ENCODE measurements around the gene VASH1.

VASH1 gene

DNA sequence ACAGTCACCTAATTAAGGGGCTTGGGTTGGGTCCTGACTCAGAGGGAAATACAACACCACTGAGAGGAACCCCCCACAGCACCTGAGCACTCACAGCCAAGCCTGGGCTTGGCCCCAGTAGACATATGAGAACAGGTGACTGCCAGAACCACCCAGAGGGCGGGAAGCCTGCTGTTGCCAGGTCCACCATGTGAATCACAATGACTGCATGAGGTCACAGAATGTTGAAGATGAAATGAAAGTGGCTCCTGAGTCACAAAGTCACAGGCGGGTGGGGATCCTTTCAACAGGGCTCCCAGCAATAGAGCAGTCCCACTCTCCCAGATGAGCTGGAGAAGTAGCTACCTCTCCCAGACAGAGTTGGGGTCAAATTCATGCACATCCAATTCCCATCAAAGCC is 64.9 kb downstream of the VASH1 start, which contains the start of gene LRRC74A:
Gene LRRC74A, plus strand, starts transcription at position 287 of the 400 bp plus-strand sequence. CDS start 290 bp downstream, outside the sequence.
- no peak within 1 kb of the TSS for H2AFZ ChIP-seq
- H3K9ac ChIP-seq, result no peak within 1 kb of the TSS
- no peak within 1 kb of the TSS for H3K4me2 ChIP-seq (ENCODE audit: low read length)
- no peaks in the 10 kb centered on the region for H3K27me3 ChIP-seq (ENCODE audit: control insufficient read depth, insufficient read depth, low read length)
- no peaks in the 10 kb centered on the region for H3K4me1 ChIP-seq
- no peaks in the 10 kb centered on the region for H3K36me3 ChIP-seq (ENCODE audit: control insufficient read depth, insufficient read depth, low read length)
- H3K27ac ChIP-seq, result no peak within 1 kb of the TSS
- H3K79me2 ChIP-seq, result no peaks in the 10 kb centered on the region
- no peaks in the 10 kb centered on the region for H3K9me3 ChIP-seq (ENCODE audit: control insufficient read depth, low read length)
- H3K4me3 ChIP-seq (ENCODE audit: low read depth, low read length), result no peak within 1 kb of the TSS
- TF ChIP-seq, protein P1, sequence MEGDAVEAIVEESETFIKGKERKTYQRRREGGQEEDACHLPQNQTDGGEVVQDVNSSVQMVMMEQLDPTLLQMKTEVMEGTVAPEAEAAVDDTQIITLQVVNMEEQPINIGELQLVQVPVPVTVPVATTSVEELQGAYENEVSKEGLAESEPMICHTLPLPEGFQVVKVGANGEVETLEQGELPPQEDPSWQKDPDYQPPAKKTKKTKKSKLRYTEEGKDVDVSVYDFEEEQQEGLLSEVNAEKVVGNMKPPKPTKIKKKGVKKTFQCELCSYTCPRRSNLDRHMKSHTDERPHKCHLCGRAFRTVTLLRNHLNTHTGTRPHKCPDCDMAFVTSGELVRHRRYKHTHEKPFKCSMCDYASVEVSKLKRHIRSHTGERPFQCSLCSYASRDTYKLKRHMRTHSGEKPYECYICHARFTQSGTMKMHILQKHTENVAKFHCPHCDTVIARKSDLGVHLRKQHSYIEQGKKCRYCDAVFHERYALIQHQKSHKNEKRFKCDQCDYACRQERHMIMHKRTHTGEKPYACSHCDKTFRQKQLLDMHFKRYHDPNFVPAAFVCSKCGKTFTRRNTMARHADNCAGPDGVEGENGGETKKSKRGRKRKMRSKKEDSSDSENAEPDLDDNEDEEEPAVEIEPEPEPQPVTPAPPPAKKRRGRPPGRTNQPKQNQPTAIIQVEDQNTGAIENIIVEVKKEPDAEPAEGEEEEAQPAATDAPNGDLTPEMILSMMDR (IDR thresholded peaks at IDR 0.05), result no peak

DNA sequence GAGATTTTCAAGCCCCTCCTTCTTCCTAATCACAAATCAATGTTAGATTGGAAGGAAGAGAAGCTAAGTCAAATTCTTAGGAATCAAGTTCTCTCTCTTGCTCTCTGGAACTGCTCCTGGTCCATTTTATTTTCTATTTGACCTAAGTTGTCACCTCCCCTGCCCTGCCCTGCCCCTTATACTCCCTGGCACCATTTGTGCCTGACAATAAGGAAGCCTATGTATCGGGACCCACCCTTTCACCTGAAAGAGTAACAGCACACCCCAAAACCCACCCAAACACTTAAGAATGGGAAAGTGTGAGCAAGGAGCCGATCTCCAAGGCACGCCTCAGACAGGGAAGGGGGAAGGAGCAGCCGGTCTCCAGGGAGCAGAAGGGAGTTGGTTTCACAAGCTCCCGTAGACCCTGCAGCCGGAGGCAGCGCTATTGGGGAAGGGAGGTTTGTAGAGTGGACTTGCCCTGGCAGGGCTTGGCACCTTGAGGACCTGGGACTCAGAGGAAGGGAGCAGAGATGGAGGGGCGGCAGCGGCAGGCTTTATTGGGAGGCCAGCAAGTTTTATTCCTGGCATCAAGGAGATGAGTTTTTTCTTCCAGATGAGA is 66.5 kb downstream of the VASH1 start:
- no peaks in the 10 kb centered on the region for H3K4me1 ChIP-seq
- no peak overlapping the region for H3K9ac ChIP-seq
- no peak overlapping the region for H3K27ac ChIP-seq

DNA sequence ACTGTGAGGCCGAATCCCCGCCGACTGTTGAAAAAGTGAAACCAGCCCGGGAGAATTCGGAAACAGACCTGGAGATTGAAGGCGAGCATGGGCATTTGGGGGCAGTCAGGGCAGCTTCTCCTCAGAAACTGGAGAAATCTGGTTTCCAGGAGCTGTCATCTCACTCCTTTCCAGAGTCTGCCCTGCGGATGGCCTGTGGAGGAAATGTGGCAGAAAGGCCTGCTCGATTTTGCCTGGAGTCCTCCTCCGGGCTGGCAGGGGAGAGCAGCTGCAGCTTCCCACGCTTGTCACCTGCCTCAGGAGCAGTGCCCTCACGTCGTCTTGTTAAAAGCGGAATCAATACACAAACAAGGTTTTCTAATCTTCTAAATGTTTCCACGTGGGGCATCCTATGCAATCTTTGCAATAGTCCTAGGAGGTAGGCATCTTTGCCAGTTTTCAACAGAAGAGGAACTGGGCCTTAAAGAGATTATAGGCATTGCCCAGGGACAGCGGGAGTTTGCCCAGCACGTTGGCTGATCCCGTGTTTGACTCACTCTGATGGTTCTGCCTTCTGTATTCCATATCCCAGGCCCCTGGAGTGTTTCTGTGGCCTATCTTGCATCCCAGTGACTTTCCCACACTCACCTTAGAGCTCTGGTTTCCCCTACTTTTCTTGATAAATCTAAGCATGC is 67.2 kb downstream of the VASH1 start:
- Histone ChIP-seq H3K4me1 (no peaks in the 10 kb centered on the region), H3K27ac (no peak overlapping the region), H3K4me2 (ENCODE audit: low read length) (no peak overlapping the region), H3K79me2 (no peaks in the 10 kb centered on the region), H2AFZ (no peak overlapping the region), H3K4me3 (ENCODE audit: low read depth, low read length) (no peak overlapping the region), H3K27me3 (ENCODE audit: control insufficient read depth, insufficient read depth, low read length) (no peaks in the 10 kb centered on the region), H3K9me3 (ENCODE audit: control insufficient read depth, low read length) (no peaks in the 10 kb centered on the region), H3K36me3 (ENCODE audit: control insufficient read depth, insufficient read depth, low read length) (no peaks in the 10 kb centered on the region), H3K9ac (no peak overlapping the region)
- TF ChIP-seq, protein P1 (IDR thresholded peaks at IDR 0.05), result no peak

More for the DNA sequence above, 66.5 kb downstream of the VASH1 start:
- no peaks in the 10 kb centered on the region for H3K27me3 ChIP-seq (ENCODE audit: control insufficient read depth, insufficient read depth, low read length)
- TF ChIP-seq, protein P1 (IDR thresholded peaks at IDR 0.05), result no peak
- no peaks in the 10 kb centered on the region for H3K79me2 ChIP-seq
- H3K4me2 ChIP-seq (ENCODE audit: low read length), result no peak overlapping the region
- no peaks in the 10 kb centered on the region for H3K9me3 ChIP-seq (ENCODE audit: control insufficient read depth, low read length)
- no peaks in the 10 kb centered on the region for H3K36me3 ChIP-seq (ENCODE audit: control insufficient read depth, insufficient read depth, low read length)
- H2AFZ ChIP-seq, result no peak overlapping the region
- H3K4me3 ChIP-seq (ENCODE audit: low read depth, low read length), result no peak overlapping the region

DNA sequence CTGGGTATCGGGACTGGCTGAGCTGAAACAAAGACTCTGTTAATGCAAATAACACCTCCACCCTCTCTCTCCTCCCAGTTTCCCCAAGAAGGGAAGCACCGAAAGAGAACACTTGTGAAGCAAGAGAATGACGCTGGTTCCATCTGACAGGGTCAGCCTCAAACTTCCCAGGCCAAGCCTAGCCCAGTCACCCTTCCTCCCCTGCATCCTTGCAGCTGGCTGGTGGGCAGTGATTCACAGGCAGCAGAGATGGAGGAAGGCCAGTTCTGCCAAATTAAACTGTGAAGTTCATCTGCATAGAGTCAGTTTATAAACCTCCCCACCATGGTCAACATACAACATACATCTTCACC is 67.7 kb downstream of the VASH1 start:
- Histone ChIP-seq H3K27ac (no peak overlapping the region), H3K9me3 (ENCODE audit: control insufficient read depth, low read length) (no peaks in the 10 kb centered on the region), H3K4me3 (ENCODE audit: low read depth, low read length) (no peak overlapping the region), H3K4me1 (no peaks in the 10 kb centered on the region), H3K9ac (no peak overlapping the region), H3K79me2 (no peaks in the 10 kb centered on the region), H3K36me3 (ENCODE audit: control insufficient read depth, insufficient read depth, low read length) (no peaks in the 10 kb centered on the region), H2AFZ (no peak overlapping the region), H3K27me3 (ENCODE audit: control insufficient read depth, insufficient read depth, low read length) (no peaks in the 10 kb centered on the region), H3K4me2 (ENCODE audit: low read length) (no peak overlapping the region)
- TF ChIP-seq, protein P1 (IDR thresholded peaks at IDR 0.05), result no peak

Measured in parathyroid adenoma (tissue), 2 donors.